Measurements from ENCODE around the gene UBE3B. TPM values are rescaled to one million over a fixed set of nuclear protein-coding genes. Genes with fewer than 3 reads are reported as not detected.
"Not testable (repeated sequence)": the region's sequence is repeated elsewhere in the genome, so short reads cannot be mapped to it uniquely, and the experiment has no call there.

UBE3B gene
- polyA plus RNA-seq, 3 donors: 8.0 to 15.1 (median 12.5) TPM

GRCh38 chr12:109466305-109466704 lies 11.1 kb upstream of the UBE3B start:
- 74 to 86% (median 84%) methylated on average over 2 of the region's 2 CpGs for WGBS, 3 donors
- no peak overlapping the region for H3K27ac ChIP-seq (ENCODE audit: low read depth, low read length)

DNA sequence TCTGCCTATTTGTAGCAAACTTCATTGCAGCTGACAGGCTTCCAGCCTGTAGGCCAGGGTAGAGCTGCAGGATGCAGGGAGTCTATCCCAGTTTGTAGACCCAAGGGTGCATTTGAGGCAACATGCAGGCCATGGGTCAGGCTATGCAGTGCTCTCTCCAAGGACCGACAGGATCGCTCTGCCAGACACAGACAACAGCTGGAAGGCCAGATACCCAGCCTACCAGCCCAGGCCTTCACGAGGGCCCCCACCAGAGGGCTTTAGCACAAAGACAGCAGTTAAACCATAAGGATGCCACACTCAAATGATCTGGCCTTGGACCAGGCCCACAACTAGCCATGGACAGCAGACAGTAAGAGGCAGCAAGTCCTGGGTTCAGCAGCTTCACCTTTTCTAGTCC lies 10.6 kb upstream of the UBE3B start:
- 66 to 74% (median 72%) methylated on average over 3 of the region's 3 CpGs for WGBS, 3 donors
- H3K27ac ChIP-seq (ENCODE audit: low read depth, low read length): no peak overlapping the region

- H3K27ac ChIP-seq (ENCODE audit: low read depth, low read length): no peak overlapping the region
- 60 to 79% (median 70%) methylated on average over 7 to 8 of the region's 8 CpGs for WGBS, 3 donors
These were observed 9.3 kb upstream of the UBE3B start for GRCh38 chr12:109467978-109468676.

GRCh38 chr12:109469517-109469916 lies 7.9 kb upstream of the UBE3B start:
- 81 to 94% (median 86%) methylated on average over 10 of the region's 10 CpGs for WGBS, 3 donors
- H3K27ac ChIP-seq (ENCODE audit: low read depth, low read length): no peak overlapping the region

DNA sequence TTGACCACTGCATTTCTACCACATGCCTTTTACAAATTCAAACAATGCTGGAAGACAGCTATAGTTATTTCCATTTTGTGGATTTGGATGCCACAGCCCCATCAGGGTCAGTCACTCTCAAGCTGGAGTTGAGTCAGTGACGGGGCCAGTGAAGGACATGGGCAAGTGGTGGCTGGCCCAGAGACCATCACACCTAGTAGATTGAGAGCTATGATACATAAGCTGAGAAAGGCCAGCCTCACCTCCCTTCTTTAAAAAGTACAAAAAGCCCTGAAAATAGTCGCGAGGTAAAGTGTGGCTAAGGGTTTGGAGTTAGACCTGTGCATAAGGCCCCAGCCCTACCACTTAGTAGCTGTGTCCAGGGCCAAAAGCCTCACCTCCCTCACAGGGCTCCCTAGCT lies 4.4 kb upstream of the UBE3B start:
- 85 to 94% (median 93%) methylated on average over 3 of the region's 3 CpGs for WGBS, 3 donors
- H3K27ac ChIP-seq (ENCODE audit: low read depth, low read length): no peak overlapping the region

GRCh38 chr12:109473526-109474270 lies 3.7 kb upstream of the UBE3B start:
- WGBS, 3 donors: 89 to 90% (median 90%) methylated on average over 16 of the region's 16 CpGs
- H3K27ac ChIP-seq (ENCODE audit: low read depth, low read length): not testable (repeated sequence)

DNA sequence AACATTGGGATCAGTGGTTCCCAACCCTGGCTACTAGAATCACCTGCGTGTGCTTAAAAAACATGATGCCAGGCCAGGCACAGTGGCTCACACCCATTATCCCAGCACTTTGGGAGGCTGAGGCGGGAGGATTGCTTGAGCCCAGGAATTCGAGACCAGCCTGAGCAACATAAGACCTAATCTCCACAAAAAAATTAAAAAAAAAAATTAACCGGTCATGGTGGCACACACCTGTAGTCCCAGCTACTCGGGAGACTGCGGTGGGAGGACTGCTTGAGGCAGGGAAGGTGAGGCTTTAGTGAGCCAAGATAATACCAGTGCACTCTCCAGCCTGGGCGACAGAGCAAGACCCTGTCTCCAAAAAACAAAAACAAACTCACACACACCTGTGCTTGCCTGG lies 2.3 kb upstream of the UBE3B start:
- no peak overlapping the region for H3K27ac ChIP-seq (ENCODE audit: low read depth, low read length)
- 90 to 92% (median 91%) methylated on average over 7 of the region's 7 CpGs for WGBS, 3 donors

- WGBS, 3 donors: 15 to 21% (median 17%) methylated on average over 19 of the region's 19 CpGs
- H3K27ac ChIP-seq (ENCODE audit: low read depth, low read length): no peak overlapping the region
These were observed 1.2 kb upstream of the UBE3B start for GRCh38 chr12:109475993-109476806.

DNA sequence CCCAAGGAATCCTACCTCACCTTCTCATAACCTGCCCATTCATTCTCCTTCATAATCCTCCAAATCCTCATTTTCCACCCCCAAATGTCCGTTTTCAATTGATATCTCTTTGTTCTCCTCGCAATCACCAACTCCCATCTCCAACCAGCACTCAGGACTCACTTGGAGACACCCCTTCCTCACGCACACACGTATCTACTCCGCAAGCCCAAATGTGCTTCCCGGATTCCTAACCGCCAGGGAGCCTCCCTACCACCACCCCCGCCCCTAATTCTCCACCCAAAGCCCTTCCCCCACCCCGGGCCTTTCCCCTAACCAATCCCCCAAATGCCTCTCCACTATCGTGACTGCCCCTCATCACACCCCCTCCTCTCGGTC lies 638 bp upstream of the UBE3B start:
- WGBS, 3 donors: 0 to 1% (median 1%) methylated on average over 11 of the region's 11 CpGs

GRCh38 chr12:109477963-109478315 lies 505 bp downstream of the UBE3B start:
- 1 to 5% (median 2%) methylated on average over 9 of the region's 9 CpGs for WGBS, 3 donors
- H3K27ac ChIP-seq (ENCODE audit: low read depth, low read length): no peak overlapping the region

More for the DNA sequence above, 638 bp upstream of the UBE3B start:
- H3K27ac ChIP-seq (ENCODE audit: low read depth, low read length): no peak overlapping the region

DNA sequence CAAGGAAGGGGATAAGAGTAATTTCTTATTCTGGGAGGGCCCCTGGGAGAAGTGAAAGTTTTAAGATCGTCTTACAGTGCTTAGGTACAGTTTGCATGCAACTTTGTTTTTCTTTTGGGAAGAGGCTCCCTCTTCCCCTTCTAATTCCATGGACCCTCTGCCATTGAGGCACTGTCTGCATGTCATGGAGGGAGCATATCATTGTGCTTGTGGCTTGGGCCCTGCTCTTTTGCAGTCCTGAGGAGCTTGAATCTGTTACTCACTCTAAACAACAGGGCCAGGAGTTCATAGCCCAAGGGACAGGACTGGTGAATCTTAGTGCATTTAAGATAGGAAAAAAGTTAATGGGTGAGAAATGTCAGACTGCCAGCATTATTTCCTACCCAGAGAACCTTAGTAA lies 2.3 kb downstream of the UBE3B start:
- H3K27ac ChIP-seq (ENCODE audit: low read depth, low read length): no peak overlapping the region
- 44 to 96% (median 65%) methylated on average over 1 of the region's 1 CpG for WGBS, 3 donors

GRCh38 chr12:109480356-109480755 lies 2.9 kb downstream of the UBE3B start:
- WGBS, 3 donors: 95 to 98% (median 96%) methylated on average over 4 of the region's 4 CpGs
- H3K27ac ChIP-seq (ENCODE audit: low read depth, low read length): no peak overlapping the region

DNA sequence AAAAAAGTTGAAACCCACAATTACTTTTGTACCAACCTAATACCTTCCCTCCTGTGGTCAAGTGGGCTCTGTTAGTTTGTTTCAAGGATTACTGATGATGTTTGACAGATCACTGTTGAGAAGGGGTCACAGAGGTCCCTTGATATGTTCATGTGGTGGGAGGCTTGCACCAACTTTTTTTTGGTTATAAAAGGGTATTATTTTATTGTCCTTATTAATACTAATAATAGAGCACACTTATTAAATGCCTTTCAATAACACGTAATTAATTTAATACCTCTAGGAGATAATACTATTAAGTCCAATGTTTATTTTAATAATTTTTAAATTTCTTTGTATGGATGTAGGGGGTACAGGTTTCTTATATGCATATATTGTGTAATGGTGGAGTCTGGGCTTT lies 4.4 kb downstream of the UBE3B start:
- 80 to 92% (median 92%) methylated on average over 1 of the region's 1 CpG for WGBS, 3 donors

DNA sequence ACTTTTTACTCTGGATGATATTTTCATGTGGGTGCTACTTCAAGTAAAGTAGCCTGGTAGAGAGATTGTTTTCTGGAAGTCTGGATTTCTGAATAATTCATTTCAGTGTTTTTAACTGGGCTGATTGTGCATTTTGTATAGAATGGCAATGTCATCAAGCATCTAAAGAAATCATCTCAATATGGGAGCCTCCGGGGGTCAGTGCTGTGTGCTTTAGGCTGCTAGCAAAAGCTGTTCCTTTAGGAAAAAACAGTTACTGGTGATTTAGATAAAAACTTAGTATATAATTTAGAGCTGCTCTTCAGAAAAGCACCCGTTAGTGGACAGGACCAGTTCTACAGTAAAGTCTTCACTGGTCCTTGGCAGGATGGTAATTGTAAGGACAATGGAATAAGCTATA lies 5.1 kb downstream of the UBE3B start:
- H3K27ac ChIP-seq (ENCODE audit: low read depth, low read length): no peak overlapping the region
- WGBS, 3 donors: 88 to 99% (median 92%) methylated on average over 2 of the region's 2 CpGs

More for the DNA sequence above, 4.4 kb downstream of the UBE3B start:
- no peak overlapping the region for H3K27ac ChIP-seq (ENCODE audit: low read depth, low read length)

DNA sequence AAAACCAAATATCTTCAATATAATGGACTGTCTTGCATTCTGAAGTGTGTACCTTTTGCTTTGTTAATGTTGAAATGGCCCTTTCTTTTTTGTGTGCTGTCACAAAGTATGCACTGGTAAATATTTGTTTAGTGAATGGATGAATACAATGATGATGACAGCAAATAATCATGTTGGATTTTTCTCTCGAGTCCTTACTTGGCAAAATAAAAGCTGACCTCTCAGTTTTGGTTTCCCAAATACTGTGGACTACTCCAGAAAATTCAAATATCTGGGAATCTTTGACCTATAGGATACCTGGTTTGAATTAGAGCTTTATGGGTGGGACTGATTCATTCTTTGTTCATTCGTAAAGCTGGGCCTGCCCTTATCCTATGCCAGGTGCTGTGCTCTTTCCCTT lies 5.5 kb downstream of the UBE3B start:
- 53 to 85% (median 79%) methylated on average over 2 of the region's 2 CpGs for WGBS, 3 donors

DNA sequence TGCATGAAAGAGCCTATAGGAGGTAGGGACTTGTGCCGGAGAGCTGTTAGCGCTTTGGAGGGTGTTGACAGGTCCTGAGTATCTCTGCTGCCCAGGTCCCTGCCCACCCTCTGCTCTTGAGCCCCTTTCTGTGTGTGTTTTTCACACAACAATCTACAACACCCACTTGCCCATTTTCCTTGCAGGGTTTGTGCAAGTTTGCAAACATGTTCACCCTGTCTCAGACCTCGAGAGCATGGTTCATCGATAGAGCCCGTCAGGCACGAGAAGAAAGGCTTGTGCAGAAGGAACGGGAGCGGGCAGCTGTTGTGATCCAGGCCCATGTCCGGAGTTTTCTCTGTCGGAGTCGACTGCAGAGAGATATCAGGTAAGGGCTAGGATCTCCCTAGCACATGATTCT lies 5.9 kb downstream of the UBE3B start:
- no peak overlapping the region for H3K27ac ChIP-seq (ENCODE audit: low read depth, low read length)
- 92 to 97% (median 95%) methylated on average over 11 of the region's 11 CpGs for WGBS, 3 donors

More for the DNA sequence above, 5.5 kb downstream of the UBE3B start:
- H3K27ac ChIP-seq (ENCODE audit: low read depth, low read length): no peak overlapping the region

GRCh38 chr12:109485201-109485600 lies 7.8 kb downstream of the UBE3B start:
- 86 to 93% (median 91%) methylated on average over 4 of the region's 4 CpGs for WGBS, 3 donors
- H3K27ac ChIP-seq (ENCODE audit: low read depth, low read length): no peak overlapping the region

- no peak overlapping the region for H3K27ac ChIP-seq (ENCODE audit: low read depth, low read length)
- 94 to 96% (median 95%) methylated on average over 9 of the region's 9 CpGs for WGBS, 3 donors
These were observed 10.0 kb downstream of the UBE3B start for GRCh38 chr12:109487181-109488050.
